ENCODE results near the gene TNFSF4. TPM values are rescaled to one million over a fixed set of nuclear protein-coding genes. Genes with fewer than 3 reads are reported as not detected.
A peak's percentile ranks its signal among the peaks of the same experiment; 100 is the strongest.

TNFSF4 gene
- 29.6 TPM for polyA plus RNA-seq (2013)

- H3K9me3 ChIP-seq (ENCODE audit: control extremely low read depth in 1 of 5, control insufficient read depth in 4 of 5, insufficient read depth in 2 of 5, low read depth in 1 of 5, low read length in 4 of 5), result no peaks in the 10 kb centered on the region
- CTCF ChIA-PET, result interaction anchor here (1.1 to 17.6 kb wide), 7 partner anchors 8 to 464 kb away, joined by 3 to 222 read pairs (median 6); no protein-coding TSS in a partner anchor
- peak within 1 kb of the TSS; percentile 49 to 83 for H3K27ac ChIP-seq (ENCODE audit: insufficient read depth in 1 of 2, low read depth in 1 of 2, low read length in 2 of 2, poor library complexity in 1 of 2, severe bottlenecking in 2 of 2)
- peak; percentile 84 to 95 (median 93) for DNase-seq
- no peaks in the 10 kb centered on the region for H3K27me3 ChIP-seq (replicated peaks in 2 of 5; ENCODE audit: control insufficient read depth in 4 of 5, insufficient read depth in 5 of 5, low read length in 4 of 5)
- WGBS (ENCODE audit: insufficient coverage), result 0% methylated on average over 4 of the region's 11 CpGs
- H3K4me3 ChIP-seq (ENCODE audit: control insufficient read depth in 1 of 7, extremely low read depth in 1 of 7, insufficient read depth in 4 of 7, low read depth in 2 of 7, low read length in 6 of 7), result peak within 1 kb of the TSS in 6 of 7 experiments; percentile 60 to 86 (median 70)
- POLR2A ChIA-PET, result interaction anchor here (0.6 kb wide), 1 partner anchor 212 kb away, joined by 3 read pairs; no protein-coding TSS in a partner anchor
- no peaks in the 10 kb centered on the region for H3K36me3 ChIP-seq (ENCODE audit: control insufficient read depth in 4 of 4, insufficient read depth in 4 of 4, low read length in 3 of 4)
- peaks cover 44 to 79% (median 54%) of the 10 kb centered on the region in 4 experiments for H3K4me1 ChIP-seq (ENCODE audit: control extremely low read depth in 1 of 4, control insufficient read depth in 4 of 4, insufficient read depth in 4 of 4, low read length in 3 of 4)
These were observed at the start of gene TNFSF4 for GRCh38 chr1:173206816-173207568. TSS of gene TNFSF4 (minus strand) at chr1:173207331. CDS start at chr1:173207176, 155 bp downstream.

DNA sequence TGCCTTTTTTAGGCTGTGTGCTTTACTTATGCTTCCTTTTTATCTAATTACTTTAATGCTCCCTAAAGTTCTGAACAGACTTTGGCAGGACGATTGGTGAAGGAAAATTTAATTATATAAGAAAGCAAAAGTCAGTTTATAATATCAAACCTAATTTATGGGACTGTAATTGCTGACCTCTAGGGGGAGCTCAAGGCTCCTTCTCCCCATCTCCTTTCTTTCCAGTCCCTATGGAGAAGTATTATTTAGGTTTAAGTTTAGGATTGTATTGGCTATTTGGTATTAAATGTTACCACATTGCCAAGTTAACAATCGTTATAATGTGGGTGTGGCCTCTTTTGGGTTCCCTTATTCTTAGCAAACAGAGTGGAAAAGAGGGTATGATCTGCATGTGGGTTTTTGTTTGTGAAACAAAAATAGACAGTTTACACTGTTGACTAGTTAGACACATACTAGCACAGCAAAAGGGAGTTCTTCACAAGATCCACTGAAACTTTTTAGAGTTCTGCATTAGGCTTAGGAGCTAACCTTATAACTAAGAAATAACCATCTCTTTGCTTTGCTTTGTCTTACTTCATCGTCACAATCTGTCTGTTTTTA lies 48.2 kb upstream of the TNFSF4 start:
- ChIA-PET POLR2A (no interaction called here), CTCF (interaction anchor here (0.6 to 1.3 kb wide), 8 partner anchors 12 to 93 kb away, joined by 3 to 4 read pairs (median 3); no protein-coding TSS in a partner anchor)
- Histone ChIP-seq H3K27ac (ENCODE audit: insufficient read depth in 1 of 2, low read depth in 1 of 2, low read length in 2 of 2, poor library complexity in 1 of 2, severe bottlenecking in 2 of 2) (no peak overlapping the region), H3K4me3 (ENCODE audit: control insufficient read depth in 1 of 7, extremely low read depth in 1 of 7, insufficient read depth in 4 of 7, low read depth in 2 of 7, low read length in 6 of 7) (no peak overlapping the region), H3K9me3 (ENCODE audit: control extremely low read depth in 1 of 5, control insufficient read depth in 4 of 5, insufficient read depth in 2 of 5, low read depth in 1 of 5, low read length in 4 of 5) (peaks cover 0 to 9% (median 2%) of the 10 kb centered on the region in 5 experiments), H3K36me3 (ENCODE audit: control insufficient read depth in 4 of 4, insufficient read depth in 4 of 4, low read length in 3 of 4) (no peaks in the 10 kb centered on the region), H3K27me3 (replicated peaks in 2 of 5; ENCODE audit: control insufficient read depth in 4 of 5, insufficient read depth in 5 of 5, low read length in 4 of 5) (no peaks in the 10 kb centered on the region), H3K4me1 (ENCODE audit: control extremely low read depth in 1 of 4, control insufficient read depth in 4 of 4, insufficient read depth in 4 of 4, low read length in 3 of 4) (peaks cover 0 to 9% (median 2%) of the 10 kb centered on the region in 4 experiments)
- 11% methylated on average over 1 of the region's 3 CpGs for WGBS (ENCODE audit: insufficient coverage)
- DNase-seq, result peak; percentile 35 to 59 (median 50)

DNA sequence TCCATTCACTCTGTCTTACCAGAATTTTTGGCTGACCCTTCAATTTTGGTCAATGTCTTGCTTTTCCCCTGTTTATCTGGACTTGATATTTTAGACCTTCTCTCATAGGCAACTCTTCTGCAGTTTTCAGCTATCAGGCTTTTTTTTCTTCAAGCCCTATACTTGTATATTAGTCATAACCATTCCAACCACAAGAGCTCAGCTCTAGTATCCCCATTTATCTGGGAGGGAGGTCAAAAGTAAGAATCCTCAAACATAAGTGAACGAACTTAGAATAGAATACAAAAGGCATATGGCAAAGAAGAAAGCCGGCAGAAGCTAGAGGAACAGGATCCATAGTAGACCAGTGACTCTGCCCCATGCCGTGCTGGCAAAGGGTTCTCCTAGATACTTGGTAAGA lies 45.9 kb upstream of the TNFSF4 start:
- H3K4me3 ChIP-seq (ENCODE audit: control insufficient read depth in 1 of 7, extremely low read depth in 1 of 7, insufficient read depth in 4 of 7, low read depth in 2 of 7, low read length in 6 of 7), result no peak overlapping the region
- no peak overlapping the region for H3K27ac ChIP-seq (ENCODE audit: insufficient read depth in 1 of 2, low read depth in 1 of 2, low read length in 2 of 2, poor library complexity in 1 of 2, severe bottlenecking in 2 of 2)
- peaks cover 0 to 9% (median 2%) of the 10 kb centered on the region in 4 experiments for H3K4me1 ChIP-seq (ENCODE audit: control extremely low read depth in 1 of 4, control insufficient read depth in 4 of 4, insufficient read depth in 4 of 4, low read length in 3 of 4)
- POLR2A ChIA-PET, result no interaction called here
- no peak for DNase-seq
- no peaks in the 10 kb centered on the region for H3K36me3 ChIP-seq (ENCODE audit: control insufficient read depth in 4 of 4, insufficient read depth in 4 of 4, low read length in 3 of 4)
- H3K9me3 ChIP-seq (ENCODE audit: control extremely low read depth in 1 of 5, control insufficient read depth in 4 of 5, insufficient read depth in 2 of 5, low read depth in 1 of 5, low read length in 4 of 5), result peaks cover 0 to 2% (median 0%) of the 10 kb centered on the region in 5 experiments
- no peaks in the 10 kb centered on the region for H3K27me3 ChIP-seq (replicated peaks in 2 of 5; ENCODE audit: control insufficient read depth in 4 of 5, insufficient read depth in 5 of 5, low read length in 4 of 5)
- CTCF ChIA-PET, result interaction anchor here (0.8 to 1.1 kb wide), 2 partner anchors 51 to 510 kb away, joined by 3 to 4 read pairs; no protein-coding TSS in a partner anchor
- WGBS (ENCODE audit: insufficient coverage), result 100% methylated on average over 3 of the region's 3 CpGs

DNA sequence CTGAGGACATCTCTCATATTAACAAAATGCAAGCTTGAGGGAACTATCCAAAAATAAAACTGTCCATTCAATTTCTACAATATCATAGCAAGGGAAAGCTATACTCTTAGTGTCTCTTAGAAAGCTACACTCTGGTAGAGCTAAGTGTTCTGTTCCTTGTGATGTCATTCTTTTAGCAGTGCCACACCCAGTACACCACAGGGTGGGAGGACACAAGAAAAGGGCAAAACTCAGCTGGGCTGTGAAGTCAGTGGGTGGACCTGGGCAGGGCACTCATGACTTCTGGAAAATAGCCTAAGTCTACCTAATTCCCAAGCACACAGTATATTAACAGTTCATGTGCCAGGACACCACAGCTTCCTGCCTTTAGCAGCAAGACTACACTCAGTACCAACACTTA lies 42.2 kb upstream of the TNFSF4 start:
- no peak for DNase-seq
- no peak overlapping the region for H3K4me3 ChIP-seq (ENCODE audit: control insufficient read depth in 1 of 7, extremely low read depth in 1 of 7, insufficient read depth in 4 of 7, low read depth in 2 of 7, low read length in 6 of 7)
- no peaks in the 10 kb centered on the region for H3K27me3 ChIP-seq (replicated peaks in 2 of 5; ENCODE audit: control insufficient read depth in 4 of 5, insufficient read depth in 5 of 5, low read length in 4 of 5)
- ChIA-PET CTCF (interaction anchor here (1.4 kb wide), 1 partner anchor 37 kb away, joined by 3 read pairs; no protein-coding TSS in a partner anchor), POLR2A (interaction anchor here (0.6 kb wide), 1 partner anchor 166 kb away, joined by 4 read pairs; no protein-coding TSS in a partner anchor)
- no peaks in the 10 kb centered on the region for H3K9me3 ChIP-seq (ENCODE audit: control extremely low read depth in 1 of 5, control insufficient read depth in 4 of 5, insufficient read depth in 2 of 5, low read depth in 1 of 5, low read length in 4 of 5)
- H3K36me3 ChIP-seq (ENCODE audit: control insufficient read depth in 4 of 4, insufficient read depth in 4 of 4, low read length in 3 of 4), result no peaks in the 10 kb centered on the region
- H3K27ac ChIP-seq (ENCODE audit: insufficient read depth in 1 of 2, low read depth in 1 of 2, low read length in 2 of 2, poor library complexity in 1 of 2, severe bottlenecking in 2 of 2), result no peak overlapping the region
- peaks cover 0 to 2% (median 0%) of the 10 kb centered on the region in 4 experiments for H3K4me1 ChIP-seq (ENCODE audit: control extremely low read depth in 1 of 4, control insufficient read depth in 4 of 4, insufficient read depth in 4 of 4, low read length in 3 of 4)

DNA sequence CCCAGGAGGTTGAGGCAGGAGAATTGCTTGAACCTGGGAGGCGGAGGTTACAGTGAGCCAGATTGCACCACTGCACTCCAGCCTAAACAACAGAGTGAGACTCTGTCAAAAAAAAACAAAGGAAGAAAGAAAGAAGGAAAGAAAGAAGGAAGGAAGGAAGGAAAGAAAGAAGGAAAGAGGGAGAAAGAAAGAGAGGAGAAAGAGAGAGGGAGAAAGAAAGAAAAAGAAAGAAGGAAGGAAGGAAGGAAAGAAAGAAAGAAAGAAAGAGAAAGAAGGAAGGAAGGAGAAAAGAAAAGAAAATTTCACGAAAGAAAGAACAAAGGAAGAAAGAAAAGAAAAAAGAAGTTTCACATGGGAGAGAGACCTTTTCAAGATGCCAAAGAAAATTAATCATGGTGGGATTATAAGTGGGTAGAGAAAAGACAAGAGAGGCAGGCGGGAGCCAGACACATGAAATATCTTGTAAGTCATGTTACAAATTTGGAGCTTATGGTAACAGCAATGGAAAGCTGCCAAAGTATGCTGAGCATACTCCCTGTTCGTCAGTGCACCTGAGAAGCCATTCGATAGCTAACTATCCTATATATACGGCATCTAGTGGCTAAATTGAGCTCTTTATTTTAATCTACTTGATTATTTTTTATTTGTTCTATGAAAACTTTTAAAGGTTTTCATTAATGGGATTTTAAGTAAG lies 41.3 kb upstream of the TNFSF4 start:
- H3K27me3 ChIP-seq (replicated peaks in 2 of 5; ENCODE audit: control insufficient read depth in 4 of 5, insufficient read depth in 5 of 5, low read length in 4 of 5), result no peaks in the 10 kb centered on the region
- POLR2A ChIA-PET, result no interaction called here
- H3K4me1 ChIP-seq (ENCODE audit: control extremely low read depth in 1 of 4, control insufficient read depth in 4 of 4, insufficient read depth in 4 of 4, low read length in 3 of 4), result no peaks in the 10 kb centered on the region
- CTCF ChIA-PET, result interaction anchor here (0.6 to 1.4 kb wide), 3 partner anchors 13 to 1079 kb away, joined by 3 read pairs; no protein-coding TSS in a partner anchor
- H3K9me3 ChIP-seq (ENCODE audit: control extremely low read depth in 1 of 5, control insufficient read depth in 4 of 5, insufficient read depth in 2 of 5, low read depth in 1 of 5, low read length in 4 of 5), result peaks cover 0 to 6% (median 4%) of the 10 kb centered on the region in 5 experiments
- DNase-seq, result no peak
- H3K36me3 ChIP-seq (ENCODE audit: control insufficient read depth in 4 of 4, insufficient read depth in 4 of 4, low read length in 3 of 4), result no peaks in the 10 kb centered on the region
- H3K27ac ChIP-seq (ENCODE audit: insufficient read depth in 1 of 2, low read depth in 1 of 2, low read length in 2 of 2, poor library complexity in 1 of 2, severe bottlenecking in 2 of 2), result no peak overlapping the region
- no peak overlapping the region for H3K4me3 ChIP-seq (ENCODE audit: control insufficient read depth in 1 of 7, extremely low read depth in 1 of 7, insufficient read depth in 4 of 7, low read depth in 2 of 7, low read length in 6 of 7)
- 92% methylated on average over 2 of the region's 6 CpGs for WGBS (ENCODE audit: insufficient coverage)

DNA sequence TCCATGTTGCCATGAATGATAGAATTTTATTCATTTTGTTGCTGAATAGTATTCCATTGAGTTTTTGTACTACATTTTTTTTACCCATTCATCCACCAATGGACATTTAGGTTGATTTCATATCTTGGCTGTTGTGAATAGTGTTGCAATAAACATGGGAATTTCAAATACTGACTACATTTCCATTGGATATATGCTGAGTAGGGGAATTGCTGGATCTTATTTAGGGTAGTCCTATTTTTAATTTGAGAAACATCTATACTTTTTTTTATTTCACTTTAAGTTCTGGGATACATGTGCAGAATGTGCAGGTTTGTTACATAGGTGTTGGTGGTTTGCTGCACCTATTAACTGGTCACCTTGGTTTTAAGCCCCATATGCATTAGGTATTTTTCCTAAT lies 38.8 kb upstream of the TNFSF4 start:
- Histone ChIP-seq H3K36me3 (ENCODE audit: control insufficient read depth in 4 of 4, insufficient read depth in 4 of 4, low read length in 3 of 4) (no peaks in the 10 kb centered on the region), H3K9me3 (ENCODE audit: control extremely low read depth in 1 of 5, control insufficient read depth in 4 of 5, insufficient read depth in 2 of 5, low read depth in 1 of 5, low read length in 4 of 5) (peaks cover 0 to 27% (median 9%) of the 10 kb centered on the region in 5 experiments), H3K27ac (ENCODE audit: insufficient read depth in 1 of 2, low read depth in 1 of 2, low read length in 2 of 2, poor library complexity in 1 of 2, severe bottlenecking in 2 of 2) (no peak overlapping the region), H3K4me1 (ENCODE audit: control extremely low read depth in 1 of 4, control insufficient read depth in 4 of 4, insufficient read depth in 4 of 4, low read length in 3 of 4) (no peaks in the 10 kb centered on the region), H3K27me3 (replicated peaks in 2 of 5; ENCODE audit: control insufficient read depth in 4 of 5, insufficient read depth in 5 of 5, low read length in 4 of 5) (no peaks in the 10 kb centered on the region), H3K4me3 (ENCODE audit: control insufficient read depth in 1 of 7, extremely low read depth in 1 of 7, insufficient read depth in 4 of 7, low read depth in 2 of 7, low read length in 6 of 7) (no peak overlapping the region)
- DNase-seq, result no peak
- ChIA-PET POLR2A (no interaction called here), CTCF (interaction anchor here (1.1 kb wide), 1 partner anchor 19 kb away, joined by 3 read pairs; no protein-coding TSS in a partner anchor)
